ENCODE results near the gene SLC35E2B. TPM values are rescaled to one million over a fixed set of nuclear protein-coding genes. Genes with fewer than 3 reads are reported as not detected.
A peak's percentile ranks its signal among the peaks of the same experiment; 100 is the strongest.
"Not testable (repeated sequence)": the region's sequence is repeated elsewhere in the genome, so short reads cannot be mapped to it uniquely, and the experiment has no call there.

The SLC35E2B gene
- total RNA-seq, 3 donors from 2014 or later (not counting 1 experiment from before 2014, with no cell fraction given), result 57.6 to 79.9 (median 61.8) TPM

GRCh38 chr1:1730870-1731269, 38.3 kb upstream of the SLC35E2B start:
- Mint-ChIP-seq H3K36me3 (peaks cover 5% of the 10 kb centered on the region), H3K9me3 (no peaks in the 10 kb centered on the region), H3K27me3 (ENCODE audit: low read depth in 2 of 2) (no peaks in the 10 kb centered on the region), H3K4me3 (no peak overlapping the region), H3K4me1 (no peaks in the 10 kb centered on the region), H3K27ac (no peak overlapping the region)
- DNase-seq (no peak), ATAC-seq (no peak)
- no peaks in the 10 kb centered on the region for H3K9me3 ChIP-seq (ENCODE audit: control insufficient read depth, insufficient read depth, low read length)
- H3K4me1 ChIP-seq (ENCODE audit: control insufficient read depth, insufficient read depth, low read length), result peaks cover 6% of the 10 kb centered on the region
- 99% methylated on average over 17 of the region's 17 CpGs for WGBS (ENCODE audit: insufficient coverage)
- TF ChIP-seq CTCF (IDR thresholded peaks at IDR 0.05), result no peak
- intact Hi-C loops (cut with micrococcal nuclease), result no loop called here
- no peak overlapping the region for H3K4me3 ChIP-seq (ENCODE audit: low read length)
- no peak overlapping the region for H3K27ac ChIP-seq (ENCODE audit: low read length)
- H3K27me3 ChIP-seq (ENCODE audit: control insufficient read depth, insufficient read depth, low read length), result no peaks in the 10 kb centered on the region
- H3K36me3 ChIP-seq (ENCODE audit: control insufficient read depth, insufficient read depth, low read length), result peaks cover 12% of the 10 kb centered on the region

- H3K27ac Mint-ChIP-seq; DNase-seq; H3K4me3 Mint-ChIP-seq; H3K36me3 Mint-ChIP-seq; H3K9me3 ChIP-seq (ENCODE audit: control insufficient read depth, insufficient read depth, low read length); H3K4me1 Mint-ChIP-seq; H3K27ac ChIP-seq (ENCODE audit: low read length); H3K27me3 ChIP-seq (ENCODE audit: control insufficient read depth, insufficient read depth, low read length); intact Hi-C loops (cut with micrococcal nuclease); H3K27me3 Mint-ChIP-seq (ENCODE audit: low read depth in 2 of 2); H3K9me3 Mint-ChIP-seq; H3K4me3 ChIP-seq (ENCODE audit: low read length); H3K4me1 ChIP-seq (ENCODE audit: control insufficient read depth, insufficient read depth, low read length): not testable (repeated sequence)
- peaks cover 12% of the 10 kb centered on the region for H3K36me3 ChIP-seq (ENCODE audit: control insufficient read depth, insufficient read depth, low read length)
- WGBS (ENCODE audit: insufficient coverage), result 93% methylated on average over 5 of the region's 13 CpGs
- ATAC-seq, result peak in 1 of 3 donors; percentile 17
Measured at GRCh38 chr1:1730230-1730629, 37.6 kb upstream of the SLC35E2B start.

- ATAC-seq; H3K4me1 ChIP-seq (ENCODE audit: control insufficient read depth, insufficient read depth, low read length); H3K4me3 ChIP-seq (ENCODE audit: low read length); H3K4me3 Mint-ChIP-seq; intact Hi-C loops (cut with micrococcal nuclease); DNase-seq; H3K36me3 Mint-ChIP-seq; H3K9me3 ChIP-seq (ENCODE audit: control insufficient read depth, insufficient read depth, low read length); H3K9me3 Mint-ChIP-seq; H3K27me3 ChIP-seq (ENCODE audit: control insufficient read depth, insufficient read depth, low read length); H3K4me1 Mint-ChIP-seq; H3K27me3 Mint-ChIP-seq (ENCODE audit: low read depth in 2 of 2); H3K27ac Mint-ChIP-seq: not testable (repeated sequence)
- Histone ChIP-seq H3K27ac (ENCODE audit: low read length) (peak overlapping the region; percentile 14), H3K36me3 (ENCODE audit: control insufficient read depth, insufficient read depth, low read length) (peaks cover 12% of the 10 kb centered on the region)
- WGBS (ENCODE audit: insufficient coverage), result 98% methylated on average over 6 of the region's 18 CpGs
Measured at GRCh38 chr1:1729116-1729816, 36.7 kb upstream of the SLC35E2B start.

- H3K36me3 ChIP-seq (ENCODE audit: control insufficient read depth, insufficient read depth, low read length), result peaks cover 12% of the 10 kb centered on the region
Measured at GRCh38 chr1:1728308-1729005, 35.9 kb upstream of the SLC35E2B start.

GRCh38 chr1:1727131-1727651, 34.6 kb upstream of the SLC35E2B start:
- not testable (repeated sequence) for H3K9me3 Mint-ChIP-seq

More at GRCh38 chr1:1728308-1729005, 35.9 kb upstream of the SLC35E2B start:
- H3K4me3 Mint-ChIP-seq; H3K27me3 ChIP-seq (ENCODE audit: control insufficient read depth, insufficient read depth, low read length); H3K4me3 ChIP-seq (ENCODE audit: low read length); H3K9me3 Mint-ChIP-seq; H3K4me1 ChIP-seq (ENCODE audit: control insufficient read depth, insufficient read depth, low read length); H3K9me3 ChIP-seq (ENCODE audit: control insufficient read depth, insufficient read depth, low read length); H3K36me3 Mint-ChIP-seq; H3K27me3 Mint-ChIP-seq (ENCODE audit: low read depth in 2 of 2); H3K4me1 Mint-ChIP-seq; intact Hi-C loops (cut with micrococcal nuclease); ATAC-seq: not testable (repeated sequence)
- peak overlapping the region; percentile 14 for H3K27ac ChIP-seq (ENCODE audit: low read length)
- H3K27ac Mint-ChIP-seq, result peak overlapping the region in 1 of 2 donors; percentile 46
- WGBS (ENCODE audit: insufficient coverage), result 57% methylated on average over 9 of the region's 14 CpGs
- peak in 1 of 2 donors; percentile 52 for DNase-seq

GRCh38 chr1:1726088-1726487, 33.5 kb upstream of the SLC35E2B start:
- peaks cover 11% of the 10 kb centered on the region for H3K36me3 ChIP-seq (ENCODE audit: control insufficient read depth, insufficient read depth, low read length)
- H3K36me3 Mint-ChIP-seq; H3K27ac ChIP-seq (ENCODE audit: low read length); H3K27me3 ChIP-seq (ENCODE audit: control insufficient read depth, insufficient read depth, low read length); H3K4me1 Mint-ChIP-seq; H3K27me3 Mint-ChIP-seq (ENCODE audit: low read depth in 2 of 2); H3K4me3 ChIP-seq (ENCODE audit: low read length); intact Hi-C loops (cut with micrococcal nuclease); DNase-seq; H3K4me1 ChIP-seq (ENCODE audit: control insufficient read depth, insufficient read depth, low read length); ATAC-seq; H3K9me3 ChIP-seq (ENCODE audit: control insufficient read depth, insufficient read depth, low read length); H3K9me3 Mint-ChIP-seq: not testable (repeated sequence)
- H3K27ac Mint-ChIP-seq, result peak overlapping the region in 1 of 2 donors; percentile 68
- peak overlapping the region; percentile 59 for H3K4me3 Mint-ChIP-seq
- WGBS (ENCODE audit: insufficient coverage), result 96% methylated on average over 16 of the region's 17 CpGs

More at GRCh38 chr1:1727131-1727651, 34.6 kb upstream of the SLC35E2B start:
- H3K36me3 ChIP-seq (ENCODE audit: control insufficient read depth, insufficient read depth, low read length); H3K4me3 Mint-ChIP-seq; H3K4me3 ChIP-seq (ENCODE audit: low read length); H3K27me3 ChIP-seq (ENCODE audit: control insufficient read depth, insufficient read depth, low read length); H3K27me3 Mint-ChIP-seq (ENCODE audit: low read depth in 2 of 2); ATAC-seq; H3K36me3 Mint-ChIP-seq; H3K4me1 ChIP-seq (ENCODE audit: control insufficient read depth, insufficient read depth, low read length); DNase-seq; intact Hi-C loops (cut with micrococcal nuclease); H3K9me3 ChIP-seq (ENCODE audit: control insufficient read depth, insufficient read depth, low read length); H3K4me1 Mint-ChIP-seq; H3K27ac ChIP-seq (ENCODE audit: low read length): not testable (repeated sequence)
- 96% methylated on average over 9 of the region's 12 CpGs for WGBS (ENCODE audit: insufficient coverage)
- peak overlapping the region in 1 of 2 donors; percentile 27 for H3K27ac Mint-ChIP-seq

All from natural killer cell (primary cell).